GM18861 (cell line): ENCODE data around the gene RASGRP2.
A peak's percentile ranks its signal among the peaks of the same experiment; 100 is the strongest.

Experiments used
- ATAC-seq: cut with Tn5 transposase; IDR thresholded peaks from one replicate; pipeline ENCODE4 v1.9.1; 2021; ENCODE audit not compliant: unreplicated experiment

RASGRP2 gene

GRCh38 chr11:64698427-64698826 lies 45.5 kb downstream of the RASGRP2 start:
- ATAC-seq = no peak

GRCh38 chr11:64697663-64698375 lies 46.1 kb downstream of the RASGRP2 start:
- no peak for ATAC-seq

GRCh38 chr11:64696045-64696444 lies 47.9 kb downstream of the RASGRP2 start:
- ATAC-seq = no peak

- no peak for ATAC-seq
These were observed 48.4 kb downstream of the RASGRP2 start for GRCh38 chr11:64695548-64695947.

GRCh38 chr11:64694821-64695365 lies 49.0 kb downstream of the RASGRP2 start:
- no peak for ATAC-seq

GRCh38 chr11:64694026-64694755 lies 49.8 kb downstream of the RASGRP2 start:
- no peak for ATAC-seq

GRCh38 chr11:64692764-64693331 lies 51.1 kb downstream of the RASGRP2 start:
- ATAC-seq = no peak

GRCh38 chr11:64691543-64691942 lies 52.4 kb downstream of the RASGRP2 start:
- no peak for ATAC-seq

GRCh38 chr11:64690235-64690634 lies 53.7 kb downstream of the RASGRP2 start:
- no peak for ATAC-seq

- peak; percentile 66 for ATAC-seq
These were observed 55.4 kb downstream of the RASGRP2 start for GRCh38 chr11:64688534-64688982.

- ATAC-seq = no peak
These were observed 56.1 kb downstream of the RASGRP2 start for GRCh38 chr11:64687643-64688533.

- no peak for ATAC-seq
These were observed 56.7 kb downstream of the RASGRP2 start for GRCh38 chr11:64687204-64687603.

GRCh38 chr11:64686466-64687170 lies 57.3 kb downstream of the RASGRP2 start:
- ATAC-seq = no peak

GRCh38 chr11:64685536-64685935 lies 58.4 kb downstream of the RASGRP2 start:
- ATAC-seq = no peak

- ATAC-seq = no peak
These were observed 59.6 kb downstream of the RASGRP2 start for GRCh38 chr11:64684357-64684756.

GRCh38 chr11:64681171-64681570 lies 62.8 kb downstream of the RASGRP2 start:
- ATAC-seq = no peak

GRCh38 chr11:64679846-64680245 lies 64.1 kb downstream of the RASGRP2 start:
- no peak for ATAC-seq

GRCh38 chr11:64677441-64678023 lies 66.4 kb downstream of the RASGRP2 start:
- ATAC-seq = no peak
